Neutrophil (primary cell): ENCODE results near the gene FAM237B.

Source experiments
- H3K27ac ChIP-seq: fragments of 200-600 bp; sonication (generic); 2 replicates; pipeline ENCODE4 v1.5.1; 2016; ENCODE audit warnings: mild to moderate bottlenecking, moderate library complexity
- H3K27me3 ChIP-seq: fragments of 200-600 bp; sonication (generic); 2 replicates; pipeline ENCODE4 v1.6.0; 2016; ENCODE audit warnings: mild to moderate bottlenecking
- H3K36me3 ChIP-seq: fragments of 200-600 bp; sonication (generic); 2 replicates; pipeline ENCODE4 v1.5.1; 2017
- H3K4me1 ChIP-seq, 2 experiments: fragments of 200-600 bp in 1 of 2; sonication (generic) in 1 of 2; 1 replicate in 1 of 2; 2 replicates in 1 of 2; pipeline versions ENCODE4 v1.5.1 to v1.6.1; 2013 to 2016; ENCODE audit warnings: low read depth in 1 of 2, low read length in 1 of 2, mild to moderate bottlenecking in 1 of 2, moderate library complexity in 1 of 2; ENCODE audit not compliant: control insufficient read depth in 1 of 2, insufficient read depth in 1 of 2
- H3K4me3 ChIP-seq, 2 experiments: fragments of 200-600 bp in 1 of 2; sonication (generic) in 1 of 2; 1 replicate in 1 of 2; 2 replicates in 1 of 2; pipeline ENCODE4 v1.5.1; 2013 to 2016; ENCODE audit warnings: low read depth in 1 of 2, low read length in 1 of 2, mild to moderate bottlenecking in 1 of 2, moderate library complexity in 1 of 2
- H3K9me3 ChIP-seq: fragments of 200-600 bp; sonication (generic); 2 replicates; pipeline ENCODE4 v1.5.1; 2016
- CTCF ChIP-seq: fragments of 200-600 bp; sonication (generic); IDR thresholded peaks from 2 replicates; pipeline ENCODE4 v1.5.1; 2016; ENCODE audit warnings: antibody characterized with exemption

Gene FAM237B

GRCh38 chr7:90269163-90269562 is 51.9 kb downstream of the FAM237B start:
- Histone ChIP-seq H3K36me3 (no peaks in the 10 kb centered on the region), H3K9me3 (no peaks in the 10 kb centered on the region), H3K4me1 (peaks cover 0 to 4% of the 10 kb centered on the region in 2 experiments), H3K27ac (no peak overlapping the region), H3K27me3 (peaks cover 7% of the 10 kb centered on the region), H3K4me3 (no peak overlapping the region)
- TF ChIP-seq CTCF, result no peak

- no peak overlapping the region for H3K4me3 ChIP-seq
- peaks cover 0 to 4% of the 10 kb centered on the region in 2 experiments for H3K4me1 ChIP-seq
- H3K27ac ChIP-seq, result no peak overlapping the region
- no peak for TF ChIP-seq CTCF
- H3K9me3 ChIP-seq, result no peaks in the 10 kb centered on the region
- H3K27me3 ChIP-seq, result peaks cover 7% of the 10 kb centered on the region
- no peaks in the 10 kb centered on the region for H3K36me3 ChIP-seq
Measured at GRCh38 chr7:90267263-90267858, 53.7 kb downstream of the FAM237B start.

- TF ChIP-seq CTCF, result no peak
- no peak overlapping the region for H3K4me3 ChIP-seq
- H3K27me3 ChIP-seq, result peaks cover 10% of the 10 kb centered on the region
- no peaks in the 10 kb centered on the region for H3K9me3 ChIP-seq
- H3K4me1 ChIP-seq, result peaks cover 0 to 4% of the 10 kb centered on the region in 2 experiments
- no peaks in the 10 kb centered on the region for H3K36me3 ChIP-seq
- no peak overlapping the region for H3K27ac ChIP-seq
Measured at GRCh38 chr7:90266808-90267207, 54.3 kb downstream of the FAM237B start.
